Fibroblast of peridontal ligament (primary cell): ENCODE measurements around the gene TM4SF18.
A peak's percentile ranks its signal among the peaks of the same experiment; 100 is the strongest.
"Not testable (repeated sequence)": the region's sequence is repeated elsewhere in the genome, so short reads cannot be mapped to it uniquely, and the experiment has no call there.

Experiments used
- DNase-seq: peaks from one replicate; pipeline ENCODE4 v3.0.0-alpha.2; 2010; ENCODE audit errors: extremely low read depth

The TM4SF18 gene

GRCh38 chr3:149333176-149333859 is at the start of gene TM4SF18:
Gene TM4SF18, minus strand, starts transcription at chr3:149333636. Its CDS starts 254 bp downstream, at chr3:149333382.
- no peak for DNase-seq

- DNase-seq: no peak
Observed at GRCh38 chr3:149382518-149382917, 49.1 kb upstream of the TM4SF18 start.

- peak; percentile 91 for DNase-seq
Observed at GRCh38 chr3:149382101-149382467, 48.6 kb upstream of the TM4SF18 start.

GRCh38 chr3:149381173-149382100 is 48.0 kb upstream of the TM4SF18 start:
- no peak for DNase-seq

GRCh38 chr3:149380220-149380619 is 46.8 kb upstream of the TM4SF18 start:
- DNase-seq: not testable (repeated sequence)

- no peak for DNase-seq
Observed at GRCh38 chr3:149378478-149379309, 45.3 kb upstream of the TM4SF18 start.

GRCh38 chr3:149377408-149378364 is 44.2 kb upstream of the TM4SF18 start, which contains the start of gene TM4SF1:
Gene TM4SF1, minus strand, starts transcription at chr3:149377649. Its CDS starts 102 bp downstream, at chr3:149377547.
- DNase-seq: peak; percentile 70

GRCh38 chr3:149376718-149377407 is 43.4 kb upstream of the TM4SF18 start:
- DNase-seq: peak; percentile 78

- no peak for DNase-seq
Observed at GRCh38 chr3:149375501-149376196, 42.2 kb upstream of the TM4SF18 start.

GRCh38 chr3:149374793-149375500 is 41.5 kb upstream of the TM4SF18 start:
- no peak for DNase-seq

GRCh38 chr3:149374391-149374790 is 41.0 kb upstream of the TM4SF18 start:
- no peak for DNase-seq

- peak; percentile 90 for DNase-seq
Observed at GRCh38 chr3:149373235-149374125, 40.0 kb upstream of the TM4SF18 start.

GRCh38 chr3:149371723-149372114 is 38.3 kb upstream of the TM4SF18 start:
- DNase-seq: no peak

GRCh38 chr3:149371001-149371722 is 37.7 kb upstream of the TM4SF18 start:
- DNase-seq: peak; percentile 65

- DNase-seq: no peak
Observed at GRCh38 chr3:149369991-149370866, 36.8 kb upstream of the TM4SF18 start.
